OCI-LY1 (cell line): ENCODE measurements around the gene MS4A2.
"Not testable (repeated sequence)": the region's sequence is repeated elsewhere in the genome, so short reads cannot be mapped to it uniquely, and the experiment has no call there.

ENCODE experiments used
- H2AFZ ChIP-seq: fragments of 200-600 bp; sonication (generic), shearing (Covaris generic); 2 replicates; pipeline ENCODE4 v1.6.0; 2014; ENCODE audit warnings: antibody characterized with exemption, mild to moderate bottlenecking, low read length
- H3F3A ChIP-seq: fragments of 200-600 bp; sonication (generic), shearing (Covaris generic); 2 replicates; pipeline ENCODE4 v1.6.0; 2014; ENCODE audit warnings: mild to moderate bottlenecking, antibody characterized with exemption, low read length, moderate library complexity; ENCODE audit not compliant: insufficient read depth
- H3K27ac ChIP-seq: fragments of 200-600 bp; sonication (generic); 2 replicates; pipeline ENCODE4 v1.5.1; 2014; ENCODE audit warnings: low read length, mixed run types, mild to moderate bottlenecking, low read depth; ENCODE audit not compliant: poor library complexity, severe bottlenecking
- H3K27me3 ChIP-seq: fragments of 200-600 bp; sonication (generic); 2 replicates; pipeline ENCODE4 v1.6.0; 2014; ENCODE audit warnings: antibody characterized with exemption, mild to moderate bottlenecking, low read length, moderate library complexity; ENCODE audit not compliant: insufficient read depth
- H3K36me3 ChIP-seq: fragments of 200-600 bp; sonication (generic); 2 replicates; pipeline ENCODE4 v1.6.1; 2014; ENCODE audit warnings: mild to moderate bottlenecking, antibody characterized with exemption, low read length, moderate library complexity, mixed read lengths; ENCODE audit not compliant: insufficient read depth
- H3K4me1 ChIP-seq: fragments of 200-600 bp; sonication (generic); 2 replicates; pipeline ENCODE4 v1.5.1; 2014; ENCODE audit warnings: mild to moderate bottlenecking, low read length, moderate library complexity; ENCODE audit not compliant: insufficient read depth, severe bottlenecking
- H3K4me2 ChIP-seq: fragments of 200-600 bp; sonication (generic), shearing (Covaris generic); 2 replicates; pipeline ENCODE4 v1.6.1; 2014; ENCODE audit warnings: low read length
- H3K4me3 ChIP-seq: fragments of 200-600 bp; sonication (generic); 2 replicates; pipeline ENCODE4 v1.5.1; 2014; ENCODE audit warnings: low read length, low read depth, mild to moderate bottlenecking, mixed read lengths; ENCODE audit not compliant: poor library complexity, severe bottlenecking
- H3K79me2 ChIP-seq: fragments of 200-600 bp; shearing (Covaris generic); 2 replicates; pipeline ENCODE4 v1.6.1; 2016; ENCODE audit warnings: mixed run types, low read length, mixed read lengths; ENCODE audit not compliant: insufficient read depth
- H3K9ac ChIP-seq: fragments of 200-600 bp; sonication (generic), shearing (Covaris generic); 2 replicates; pipeline ENCODE4 v1.6.1; 2014; ENCODE audit warnings: mild to moderate bottlenecking, low read length, mixed read lengths
- H3K9me2 ChIP-seq: fragments of 200-600 bp; sonication (generic), shearing (Covaris generic); 2 replicates; pipeline ENCODE4 v1.6.1; 2014; ENCODE audit warnings: low read depth, mild to moderate bottlenecking, low read length, mixed read lengths
- H3K9me3 ChIP-seq: fragments of 200-600 bp; shearing (Covaris generic); 2 replicates; pipeline ENCODE4 v1.6.1; 2014; ENCODE audit warnings: low read length, mixed read lengths
- H4K20me1 ChIP-seq: fragments of 200-600 bp; sonication (generic), shearing (Covaris generic); 2 replicates; pipeline ENCODE4 v1.6.0; 2016; ENCODE audit warnings: mild to moderate bottlenecking, low read length; ENCODE audit not compliant: insufficient read depth
- EZH2 ChIP-seq: fragments of 200-600 bp; sonication (generic), shearing (Covaris generic); IDR thresholded peaks from 2 replicates; pipeline ENCODE4 v1.8.0; 2017; ENCODE audit warnings: borderline replicate concordance, mixed run types, mild to moderate bottlenecking, antibody characterized with exemption, low read length, moderate library complexity, mixed read lengths
- TF ChIP-seq, protein P1 (sequence below): fragments of 200-600 bp; sonication (generic), shearing (Covaris generic); IDR thresholded peaks from 2 replicates; pipeline ENCODE4 v1.5.1; 2017; ENCODE audit warnings: mild to moderate bottlenecking, antibody characterized with exemption, low read length, moderate library complexity, mixed read lengths

MS4A2 gene

DNA sequence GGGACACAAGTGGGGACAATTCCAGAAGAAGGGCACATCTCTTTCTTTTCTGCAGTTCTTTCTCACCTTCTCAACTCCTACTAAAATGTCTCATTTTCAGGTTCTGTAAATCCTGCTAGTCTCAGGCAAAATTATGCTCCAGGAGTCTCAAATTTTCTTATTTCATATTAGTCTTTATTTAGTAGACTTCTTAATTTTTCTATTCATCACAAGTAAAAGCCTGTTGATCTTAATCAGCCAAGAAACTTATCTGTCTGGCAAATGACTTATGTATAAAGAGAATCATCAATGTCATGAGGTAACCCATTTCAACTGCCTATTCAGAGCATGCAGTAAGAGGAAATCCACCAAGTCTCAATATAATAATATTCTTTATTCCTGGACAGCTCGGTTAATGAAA lies at the start of gene MS4A2:
Gene MS4A2, plus strand, starts transcription at position 301 of the 400 bp plus-strand sequence. CDS start 102 bp downstream, outside the sequence.
- Histone ChIP-seq H3K36me3 (no peaks in the 10 kb centered on the region), H3K9me2 (no peaks in the 10 kb centered on the region), H3K27ac (no peak within 1 kb of the TSS), H3K4me1 (no peaks in the 10 kb centered on the region), H3K79me2 (no peaks in the 10 kb centered on the region), H3K9ac (no peak within 1 kb of the TSS), H2AFZ (no peak within 1 kb of the TSS), H3K4me2 (no peak within 1 kb of the TSS), H3F3A (no peaks in the 10 kb centered on the region), H3K4me3 (no peak within 1 kb of the TSS), H3K9me3 (no peaks in the 10 kb centered on the region), H4K20me1 (no peaks in the 10 kb centered on the region), H3K27me3 (no peaks in the 10 kb centered on the region)
- no peak for TF ChIP-seq EZH2
- TF ChIP-seq, protein P1, sequence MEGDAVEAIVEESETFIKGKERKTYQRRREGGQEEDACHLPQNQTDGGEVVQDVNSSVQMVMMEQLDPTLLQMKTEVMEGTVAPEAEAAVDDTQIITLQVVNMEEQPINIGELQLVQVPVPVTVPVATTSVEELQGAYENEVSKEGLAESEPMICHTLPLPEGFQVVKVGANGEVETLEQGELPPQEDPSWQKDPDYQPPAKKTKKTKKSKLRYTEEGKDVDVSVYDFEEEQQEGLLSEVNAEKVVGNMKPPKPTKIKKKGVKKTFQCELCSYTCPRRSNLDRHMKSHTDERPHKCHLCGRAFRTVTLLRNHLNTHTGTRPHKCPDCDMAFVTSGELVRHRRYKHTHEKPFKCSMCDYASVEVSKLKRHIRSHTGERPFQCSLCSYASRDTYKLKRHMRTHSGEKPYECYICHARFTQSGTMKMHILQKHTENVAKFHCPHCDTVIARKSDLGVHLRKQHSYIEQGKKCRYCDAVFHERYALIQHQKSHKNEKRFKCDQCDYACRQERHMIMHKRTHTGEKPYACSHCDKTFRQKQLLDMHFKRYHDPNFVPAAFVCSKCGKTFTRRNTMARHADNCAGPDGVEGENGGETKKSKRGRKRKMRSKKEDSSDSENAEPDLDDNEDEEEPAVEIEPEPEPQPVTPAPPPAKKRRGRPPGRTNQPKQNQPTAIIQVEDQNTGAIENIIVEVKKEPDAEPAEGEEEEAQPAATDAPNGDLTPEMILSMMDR, result no peak

DNA sequence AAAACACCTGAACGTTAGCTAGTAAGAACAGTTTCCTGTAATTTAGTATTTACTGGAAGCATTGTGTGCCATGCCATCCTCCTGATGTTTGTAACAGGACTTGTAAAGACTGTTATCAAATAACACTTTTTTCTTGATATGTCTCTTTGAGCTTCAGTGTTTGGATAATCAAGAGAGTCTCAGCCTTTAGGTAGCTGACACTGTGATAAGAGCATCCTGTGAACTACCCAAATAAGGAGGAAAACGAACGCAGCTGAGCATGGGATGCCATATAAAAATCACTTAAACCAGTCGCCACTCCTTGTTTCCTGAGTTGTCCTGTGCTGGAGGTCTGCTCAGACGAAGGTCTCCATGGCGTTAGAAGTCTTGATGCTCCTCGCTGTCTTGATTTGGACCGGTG lies 48.4 kb upstream of the MS4A2 start, which contains the start of gene OOSP2:
Gene OOSP2, plus strand, starts transcription at position 301 of the 400 bp plus-strand sequence. Its CDS starts 51 bp downstream, at position 352.
- Histone ChIP-seq H3K4me3 (no peak within 1 kb of the TSS), H3K9me2 (no peaks in the 10 kb centered on the region), H3K4me1 (no peaks in the 10 kb centered on the region), H3K79me2 (no peaks in the 10 kb centered on the region), H3K4me2 (no peak within 1 kb of the TSS), H3F3A (no peaks in the 10 kb centered on the region), H3K36me3 (no peaks in the 10 kb centered on the region), H4K20me1 (no peaks in the 10 kb centered on the region), H3K9ac (no peak within 1 kb of the TSS), H3K27me3 (no peaks in the 10 kb centered on the region), H2AFZ (no peak within 1 kb of the TSS), H3K9me3 (no peaks in the 10 kb centered on the region), H3K27ac (no peak within 1 kb of the TSS)
- TF ChIP-seq EZH2, result no peak
- TF ChIP-seq, protein P1, result no peak

DNA sequence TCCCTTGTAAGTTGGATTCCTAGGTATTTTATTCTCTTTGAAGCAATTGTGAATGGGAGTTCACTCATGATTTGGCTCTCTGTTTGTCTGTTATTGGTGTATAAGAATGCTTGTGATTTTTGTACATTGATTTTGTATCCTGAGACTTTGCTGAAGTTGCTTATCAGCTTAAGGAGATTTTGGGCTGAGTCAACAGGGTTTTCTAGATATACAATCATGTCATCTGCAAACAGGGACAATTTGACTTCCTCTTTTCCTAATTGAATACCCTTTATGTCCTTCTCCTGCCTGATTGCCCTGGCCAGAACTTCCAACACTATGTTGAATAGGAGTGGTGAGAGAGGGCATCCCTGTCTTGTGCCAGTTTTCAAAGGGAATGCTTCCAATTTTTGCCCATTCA lies 38.0 kb upstream of the MS4A2 start:
- not testable (repeated sequence) for H3K4me2 ChIP-seq

DNA sequence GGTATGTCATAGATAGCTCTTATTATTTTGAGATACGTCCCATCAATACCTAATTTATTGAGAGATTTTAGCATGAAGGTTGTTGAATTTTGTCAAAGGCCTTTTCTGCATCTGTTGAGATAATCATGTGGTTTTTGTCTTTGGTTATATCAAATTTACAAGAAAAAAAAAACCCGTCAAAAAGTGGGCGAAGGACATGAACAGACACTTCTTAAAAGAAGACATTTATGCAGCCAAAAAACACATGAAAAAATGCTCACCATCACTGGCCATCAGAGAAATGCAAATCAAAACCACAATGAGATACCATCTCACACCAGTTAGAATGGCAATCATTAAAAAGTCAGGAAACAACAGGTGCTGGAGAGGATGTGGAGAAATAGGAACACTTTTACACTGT lies 37.6 kb upstream of the MS4A2 start:
- H3K36me3 ChIP-seq, H3K27ac ChIP-seq, H3K9ac ChIP-seq, H3K9me2 ChIP-seq, H3K9me3 ChIP-seq, H4K20me1 ChIP-seq, H3K4me2 ChIP-seq, H3K4me1 ChIP-seq, H2AFZ ChIP-seq, H3F3A ChIP-seq, H3K4me3 ChIP-seq, H3K79me2 ChIP-seq, H3K27me3 ChIP-seq: not testable (repeated sequence)

More for the DNA sequence above, 38.0 kb upstream of the MS4A2 start:
- not testable (repeated sequence) for H3F3A ChIP-seq, H3K9me2 ChIP-seq, H3K9me3 ChIP-seq, H3K27ac ChIP-seq, H3K27me3 ChIP-seq, H4K20me1 ChIP-seq, H3K4me3 ChIP-seq, H2AFZ ChIP-seq, H3K9ac ChIP-seq, H3K4me1 ChIP-seq, H3K36me3 ChIP-seq, H3K79me2 ChIP-seq
